HepG2 (cell line): ENCODE data around the gene ATP5MK. TPM values are rescaled to one million over a fixed set of nuclear protein-coding genes. Genes with fewer than 3 reads are reported as not detected.

ENCODE experiments used
- CAMTA2 ChIP-seq: sonication (generic); formaldehyde crosslinking; IDR thresholded peaks from 2 replicates; pipeline ENCODE4 v1.4.0; 2020; ENCODE audit warnings: mild to moderate bottlenecking, missing genetic modification reagents, borderline replicate concordance
- CEBPG ChIP-seq: IDR thresholded peaks from 2 replicates; pipeline ENCODE4 v1.6.1; 2016
- DMAP1 ChIP-seq: IDR thresholded peaks from 2 replicates; pipeline ENCODE4 v1.6.1; 2016
- IKZF5 ChIP-seq: IDR thresholded peaks from 2 replicates; pipeline ENCODE4 v1.6.1; 2018; ENCODE audit warnings: missing genetic modification reagents, mild to moderate bottlenecking, missing compliant biosample characterization
- KDM6A ChIP-seq: IDR thresholded peaks from 2 replicates; pipeline ENCODE4 v1.6.1; 2016; ENCODE audit warnings: low read depth
- PLSCR1 ChIP-seq: sonication (generic); formaldehyde crosslinking; IDR thresholded peaks from 2 replicates; pipeline ENCODE4 v1.5.0; 2020; ENCODE audit warnings: missing genetic modification reagents, mild to moderate bottlenecking, borderline replicate concordance
- SMYD3 ChIP-seq: sonication (generic); formaldehyde crosslinking; IDR thresholded peaks from 2 replicates; pipeline ENCODE4 v1.8.1; 2023; ENCODE audit warnings: mild to moderate bottlenecking, missing genetic modification reagents
- SSRP1 ChIP-seq: IDR thresholded peaks from 2 replicates; pipeline ENCODE4 v1.6.1; 2016; ENCODE audit warnings: control low read depth
- TBP ChIP-seq: sonication (generic); formaldehyde crosslinking; IDR thresholded peaks from 2 replicates; pipeline ENCODE4 v1.5.0; 2020; ENCODE audit warnings: missing genetic modification reagents
- ZBTB44 ChIP-seq: sonication (generic); formaldehyde crosslinking; IDR thresholded peaks from 2 replicates; pipeline ENCODE4 v1.4.0; 2020; ENCODE audit warnings: missing genetic modification reagents
- ZFX ChIP-seq: sonication (generic); formaldehyde crosslinking; IDR thresholded peaks from 2 replicates; pipeline ENCODE4 v1.4.0; 2020; ENCODE audit warnings: mild to moderate bottlenecking, low read depth, missing genetic modification reagents, moderate library complexity
- ZNF136 ChIP-seq: sonication (generic); formaldehyde crosslinking; IDR thresholded peaks from 2 replicates; pipeline ENCODE4 v1.8.1; 2022; ENCODE audit warnings: low read depth, mild to moderate bottlenecking, moderate library complexity, missing genetic modification reagents
- ZNF205 ChIP-seq: IDR thresholded peaks from 2 replicates; pipeline ENCODE4 v1.6.1; 2018; ENCODE audit warnings: missing biosample characterization, missing genetic modification reagents
- ZNF264 ChIP-seq: sonication (generic); formaldehyde crosslinking; IDR thresholded peaks from 2 replicates; pipeline ENCODE4 v1.4.0; 2020; ENCODE audit warnings: missing genetic modification reagents
- ZNF275 ChIP-seq: sonication (generic); formaldehyde crosslinking; IDR thresholded peaks from 2 replicates; pipeline ENCODE4 v1.8.0; 2022; ENCODE audit warnings: missing genetic modification reagents, mild to moderate bottlenecking, inconsistent platforms, borderline replicate concordance
- ZNF280B ChIP-seq: sonication (generic); formaldehyde crosslinking; IDR thresholded peaks from 2 replicates; pipeline ENCODE4 v1.5.0; 2020; ENCODE audit warnings: missing genetic modification reagents, mild to moderate bottlenecking, borderline replicate concordance
- ZNF432 ChIP-seq: sonication (generic); formaldehyde crosslinking; IDR thresholded peaks from 2 replicates; pipeline ENCODE4 v1.5.0; 2020; ENCODE audit warnings: missing genetic modification reagents, mild to moderate bottlenecking, borderline replicate concordance
- ZNF557 ChIP-seq: sonication (generic); formaldehyde crosslinking; IDR thresholded peaks from 2 replicates; pipeline ENCODE4 v1.4.0; 2020; ENCODE audit warnings: missing genetic modification reagents
- ZNF619 ChIP-seq: sonication (generic); formaldehyde crosslinking; IDR thresholded peaks from 2 replicates; pipeline ENCODE4 v1.4.0; 2020; ENCODE audit warnings: mild to moderate bottlenecking, missing genetic modification reagents
- ZNF674 ChIP-seq: sonication (generic); formaldehyde crosslinking; IDR thresholded peaks from 2 replicates; pipeline ENCODE4 v1.5.0; 2020; ENCODE audit warnings: low read depth, mild to moderate bottlenecking, missing genetic modification reagents
- ZNF749 ChIP-seq: sonication (generic); formaldehyde crosslinking; IDR thresholded peaks from 2 replicates; pipeline ENCODE4 v1.8.0; 2022; ENCODE audit warnings: mild to moderate bottlenecking, missing genetic modification reagents, moderate library complexity, borderline replicate concordance
- ZNF766 ChIP-seq: sonication (generic); formaldehyde crosslinking; IDR thresholded peaks from 2 replicates; pipeline ENCODE4 v1.5.0; 2020; ENCODE audit warnings: missing genetic modification reagents, borderline replicate concordance
- ZNF777 ChIP-seq: sonication (generic); formaldehyde crosslinking; IDR thresholded peaks from 2 replicates; pipeline ENCODE4 v1.4.0; 2020; ENCODE audit warnings: missing genetic modification reagents
- polyA plus RNA-seq, 8 experiments: library from polyadenylated mRNA; depleted of rRNA in 3 of 8; stranded (reverse) in 7 of 8; unstranded in 1 of 8; fragments of >200 nt; fragmentation: Illumina TruSeq in 4 of 8; extraction: Trizol in 4 of 8; gene quantifications; 2 replicates each; pipeline versions ENCODE4 v1.2.1 to v1.2.3, GENCODE V29; 2011 to 2016; ENCODE audit warnings: low read depth in 4 of 8, missing spikeins in 1 of 8, mixed read lengths in 1 of 8; ENCODE audit not compliant: insufficient read depth in 1 of 8
- total RNA-seq, 5 experiments: library from RNA; depleted of rRNA; stranded (reverse); fragments of >200 nt; fragmentation: Illumina TruSeq; extraction: Trizol; gene quantifications; 2 replicates each; pipeline ENCODE4 v1.2.3, GENCODE V29; 2016; ENCODE audit warnings: low read depth in 1 of 5

Gene ATP5MK
- total and polyA plus RNA-seq, 2 of the 13 experiments (the other 11 are each of a cell fraction or from before 2014, with no cell fraction given), result 312 to 517 TPM

- TF ChIP-seq ZNF136 (CRISPR knock-in tag) (peak; percentile 63; the same call in 1 of the 2 replicates), KDM6A (CRISPR knock-in tag) (no peak), ZNF557 (CRISPR knock-in tag) (no peak), ZNF674 (no peak), IKZF5 (peak; percentile 60), ZNF205 (CRISPR knock-in tag) (no peak), ZNF619 (CRISPR knock-in tag) (peak; percentile 51; the same call in 1 of the 2 replicates), ZNF432 (CRISPR knock-in tag) (no peak), ZFX (CRISPR knock-in tag) (peak; percentile 83), ZNF275 (CRISPR knock-in tag) (peak; percentile 89; the same call in 1 of the 2 replicates), ZNF777 (peak; percentile 73), ZNF749 (0 out of 2 replicates have a peak, but pooled peaks have one; percentile 27), SMYD3 (CRISPR knock-in tag) (no peak), PLSCR1 (CRISPR knock-in tag) (no peak), ZNF280B (CRISPR knock-in tag) (peak; percentile 10; the same call in 1 of the 2 replicates), CEBPG (CRISPR knock-in tag) (peak; percentile 64), ZBTB44 (CRISPR knock-in tag) (peak; percentile 81; the same call in 1 of the 2 replicates), ZNF766 (peak; percentile 7; the same call in 1 of the 2 replicates), TBP (no peak), ZNF264 (CRISPR knock-in tag) (no peak), SSRP1 (CRISPR knock-in tag) (no peak), DMAP1 (CRISPR knock-in tag) (peak; percentile 60; the same call in 1 of the 2 replicates), CAMTA2 (CRISPR knock-in tag) (no peak)
Measured at GRCh38 chr10:103367782-103368518, 28.3 kb downstream of the ATP5MK start, which contains the start of gene TAF5 (continued).
